GM12801 (cell line): ENCODE results near the gene TF.

ENCODE experiments used
- TF ChIP-seq, protein P1 (sequence below): IDR thresholded peaks from one replicate; pipeline ENCODE4 v1.5.1; 2011; ENCODE audit warnings: control low read depth; ENCODE audit not compliant: insufficient read length; ENCODE audit errors: extremely low read depth

TF gene

DNA sequence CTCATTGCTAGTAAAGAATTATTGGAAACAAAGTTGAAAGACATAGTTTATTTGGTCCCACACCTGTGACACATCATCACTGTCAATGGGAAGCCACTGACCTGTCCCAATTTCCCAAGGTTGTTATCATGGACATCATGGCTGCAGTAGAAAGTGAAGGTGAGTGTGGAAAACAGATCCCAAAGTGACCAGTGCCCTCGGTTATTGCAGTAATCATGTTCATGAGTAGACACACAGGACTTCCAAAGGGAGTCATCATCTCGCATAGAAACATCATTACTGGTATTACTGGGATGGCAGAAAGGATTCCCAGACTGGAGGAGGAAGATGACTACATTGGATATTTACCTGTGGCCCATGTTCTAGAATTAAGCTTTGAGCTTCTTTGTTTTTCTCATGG, 14.7 kb downstream of the TF start:
- TF ChIP-seq, protein P1, sequence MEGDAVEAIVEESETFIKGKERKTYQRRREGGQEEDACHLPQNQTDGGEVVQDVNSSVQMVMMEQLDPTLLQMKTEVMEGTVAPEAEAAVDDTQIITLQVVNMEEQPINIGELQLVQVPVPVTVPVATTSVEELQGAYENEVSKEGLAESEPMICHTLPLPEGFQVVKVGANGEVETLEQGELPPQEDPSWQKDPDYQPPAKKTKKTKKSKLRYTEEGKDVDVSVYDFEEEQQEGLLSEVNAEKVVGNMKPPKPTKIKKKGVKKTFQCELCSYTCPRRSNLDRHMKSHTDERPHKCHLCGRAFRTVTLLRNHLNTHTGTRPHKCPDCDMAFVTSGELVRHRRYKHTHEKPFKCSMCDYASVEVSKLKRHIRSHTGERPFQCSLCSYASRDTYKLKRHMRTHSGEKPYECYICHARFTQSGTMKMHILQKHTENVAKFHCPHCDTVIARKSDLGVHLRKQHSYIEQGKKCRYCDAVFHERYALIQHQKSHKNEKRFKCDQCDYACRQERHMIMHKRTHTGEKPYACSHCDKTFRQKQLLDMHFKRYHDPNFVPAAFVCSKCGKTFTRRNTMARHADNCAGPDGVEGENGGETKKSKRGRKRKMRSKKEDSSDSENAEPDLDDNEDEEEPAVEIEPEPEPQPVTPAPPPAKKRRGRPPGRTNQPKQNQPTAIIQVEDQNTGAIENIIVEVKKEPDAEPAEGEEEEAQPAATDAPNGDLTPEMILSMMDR, result no peak

DNA sequence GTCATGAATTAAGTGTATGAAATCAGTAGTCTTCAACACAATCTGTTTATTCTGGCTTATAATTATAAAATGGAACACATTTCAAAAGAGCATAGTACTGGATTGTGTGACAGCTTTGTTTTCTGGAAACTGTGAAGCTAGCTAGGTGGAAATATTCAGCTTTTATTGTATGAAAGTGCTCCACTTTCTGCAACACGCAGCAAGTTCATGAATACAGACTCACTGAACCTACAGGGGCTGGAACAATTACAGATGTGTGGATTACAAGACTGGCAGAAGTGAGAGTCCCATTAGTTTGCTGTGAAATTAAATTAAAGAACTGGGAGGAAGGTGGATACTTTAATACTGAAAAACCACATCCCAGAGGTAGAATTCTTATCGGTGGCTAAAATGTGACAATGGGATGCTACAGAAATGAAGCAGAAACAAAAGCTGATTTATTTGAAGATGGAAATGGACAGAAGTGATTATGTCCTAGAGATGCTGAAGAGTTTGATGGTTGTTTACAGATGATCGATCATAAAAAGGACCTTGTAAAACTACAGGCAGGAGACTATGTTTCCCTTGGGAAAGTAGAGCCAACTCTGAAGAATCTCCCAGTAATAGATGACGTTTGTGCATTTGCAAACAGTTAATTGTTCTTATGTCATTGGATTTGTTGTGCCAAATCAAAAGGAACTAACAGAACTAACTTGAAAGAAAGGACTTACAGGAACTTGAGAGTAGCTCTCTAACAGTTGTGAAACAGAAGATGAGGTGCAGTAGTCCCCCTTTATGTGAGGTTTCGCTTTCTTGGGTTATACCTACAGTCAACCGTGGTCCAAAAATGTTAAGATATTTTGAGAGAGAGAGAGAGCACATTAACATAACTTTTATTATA, 15.7 kb downstream of the TF start:
- TF ChIP-seq, protein P1, result no peak

DNA sequence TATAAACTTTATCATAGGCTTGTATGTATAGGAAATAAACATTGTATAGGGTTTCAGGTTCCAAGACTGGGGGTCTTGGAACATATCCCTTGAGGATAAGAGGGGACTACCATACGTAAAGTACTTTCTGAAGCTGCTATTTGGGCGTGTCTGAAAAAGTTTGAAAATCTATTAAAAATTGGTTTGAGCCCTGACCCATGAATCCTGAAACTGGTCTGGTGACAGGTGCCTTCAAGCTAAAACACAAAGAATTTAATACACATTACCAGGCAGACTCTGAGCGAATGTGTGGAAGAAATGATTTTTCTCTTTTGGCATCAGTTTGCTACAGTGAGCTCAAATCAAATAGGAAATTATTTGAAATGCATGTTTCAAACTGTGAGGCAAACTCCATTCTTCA, 16.3 kb downstream of the TF start:
- TF ChIP-seq, protein P1, result no peak

DNA sequence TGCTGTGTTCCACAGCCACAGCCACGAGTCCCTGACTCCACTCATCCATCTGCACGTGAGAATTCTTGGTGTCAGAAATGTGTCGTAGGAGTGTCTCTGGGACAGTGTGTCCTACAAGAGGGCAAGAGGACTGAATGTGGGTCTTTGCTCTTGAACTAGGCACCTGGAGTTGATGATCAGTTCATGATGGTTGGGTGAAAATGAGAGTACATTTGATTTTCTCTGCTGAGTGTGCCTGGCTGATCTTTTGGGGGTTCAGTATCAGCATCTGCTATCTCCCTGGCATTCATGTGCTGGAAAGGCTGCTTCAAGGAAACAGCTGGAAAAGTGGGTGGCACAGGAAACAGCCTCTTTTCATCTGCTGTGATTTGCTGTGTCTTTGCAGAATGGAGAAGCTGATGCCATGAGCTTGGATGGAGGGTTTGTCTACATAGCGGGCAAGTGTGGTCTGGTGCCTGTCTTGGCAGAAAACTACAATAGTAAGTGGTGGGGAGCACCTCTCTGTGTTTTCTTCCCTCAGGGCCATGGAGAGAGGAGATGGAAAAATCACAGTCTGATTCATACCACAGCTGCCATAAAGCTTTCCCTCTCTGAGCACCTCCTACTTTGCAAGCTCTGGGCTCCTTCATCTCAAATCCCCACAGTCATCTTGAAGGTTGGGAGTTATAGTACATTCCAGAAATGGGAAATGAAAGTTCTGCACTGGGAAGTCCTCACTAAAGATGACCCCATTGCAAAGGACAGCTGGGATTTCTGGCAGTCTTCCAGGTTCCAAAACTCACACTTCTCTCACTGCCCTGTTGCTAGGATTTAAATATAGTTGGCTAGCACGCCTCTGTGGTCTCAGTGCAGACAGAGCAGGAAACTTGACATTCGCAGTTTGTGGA, 17.8 kb downstream of the TF start:
- TF ChIP-seq, protein P1, result no peak

DNA sequence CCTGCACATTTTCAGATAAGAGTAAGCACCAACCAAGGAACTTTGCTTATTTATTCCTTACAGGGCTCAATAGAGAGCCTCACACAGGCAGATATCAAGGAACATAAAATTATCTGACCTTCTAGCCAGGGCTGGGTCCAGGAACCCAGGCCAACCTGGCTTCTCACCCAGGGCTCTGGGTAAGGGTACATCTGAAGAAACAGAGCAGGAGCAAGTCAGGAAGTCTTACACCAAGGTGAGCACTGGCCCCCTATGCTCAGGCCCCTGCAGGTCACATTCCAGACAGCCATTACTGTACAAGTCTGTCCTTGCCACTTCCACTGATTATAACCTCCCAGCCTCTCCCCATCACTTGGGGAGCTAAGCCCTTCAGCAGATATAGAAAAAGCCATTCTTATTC, 19.1 kb downstream of the TF start:
- TF ChIP-seq, protein P1, result no peak

DNA sequence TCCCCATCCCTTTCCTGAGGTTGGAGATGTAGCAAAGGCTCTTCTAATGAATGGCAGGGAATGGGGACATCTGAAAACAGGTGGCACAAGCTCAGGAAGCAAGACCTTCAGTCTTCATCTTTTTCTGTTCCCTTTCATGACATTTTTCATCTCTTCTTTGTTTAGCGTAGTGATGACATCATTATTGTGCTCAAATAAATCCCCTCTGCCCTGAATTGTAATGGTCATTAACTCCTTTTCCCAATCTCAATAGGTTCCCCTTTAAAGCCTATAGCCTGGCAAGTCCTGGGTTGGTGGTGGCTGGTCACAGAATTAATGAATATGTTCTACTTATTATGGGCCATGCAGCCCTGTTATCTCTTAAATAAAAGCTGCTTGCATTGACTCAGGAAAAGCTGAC, 21.4 kb downstream of the TF start:
- TF ChIP-seq, protein P1, result no peak

DNA sequence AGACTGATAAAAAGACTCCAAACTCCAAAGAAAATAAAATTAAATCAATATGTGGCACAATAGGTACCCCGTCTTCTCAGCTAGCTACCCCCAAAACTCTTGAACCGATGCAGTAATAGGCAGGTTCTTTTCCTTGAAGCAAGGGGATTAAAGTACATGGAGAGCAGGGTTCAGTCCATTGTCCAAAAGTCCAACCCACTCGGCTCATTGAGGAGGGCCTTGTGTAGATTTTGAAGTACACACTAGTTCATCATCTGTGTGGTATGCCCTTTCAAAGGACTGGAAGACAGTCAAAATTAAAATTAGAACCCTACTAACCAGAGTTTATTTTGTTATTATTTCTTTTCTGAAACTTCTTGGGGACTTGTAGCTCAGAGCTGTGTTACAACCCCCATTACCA, 23.3 kb downstream of the TF start:
- TF ChIP-seq, protein P1, result no peak
